Islet of Langerhans (tissue), 1 donor: ENCODE measurements around the gene FAF2.
"Not testable (repeated sequence)": the region's sequence is repeated elsewhere in the genome, so short reads cannot be mapped to it uniquely, and the experiment has no call there.

Source experiments
- FAIRE-seq: peaks from one replicate; lab custom pipeline; 2011; peaks lifted over from hg19 to GRCh38; lab: Jason Lieb, UNC

Gene FAF2

GRCh38 chr5:176458904-176459561 is 10.8 kb downstream of the FAF2 start:
- no peak for FAIRE-seq

- FAIRE-seq = no peak
Observed at GRCh38 chr5:176461349-176461748, 13.2 kb downstream of the FAF2 start.

GRCh38 chr5:176463113-176463764 is 15.1 kb downstream of the FAF2 start:
- FAIRE-seq = no peak

- no peak for FAIRE-seq
Observed at GRCh38 chr5:176466245-176466871, 18.2 kb downstream of the FAF2 start.

GRCh38 chr5:176469296-176469695 is 21.1 kb downstream of the FAF2 start:
- FAIRE-seq = no peak

GRCh38 chr5:176470539-176470938 is 22.4 kb downstream of the FAF2 start:
- FAIRE-seq = no peak

GRCh38 chr5:176471098-176471497 is 22.9 kb downstream of the FAF2 start:
- FAIRE-seq = no peak

GRCh38 chr5:176473335-176474006 is 25.3 kb downstream of the FAF2 start:
- FAIRE-seq = no peak

GRCh38 chr5:176474476-176474875 is 26.3 kb downstream of the FAF2 start:
- FAIRE-seq = no peak

- FAIRE-seq = no peak
Observed at GRCh38 chr5:176481711-176482110, 33.5 kb downstream of the FAF2 start.

- FAIRE-seq = no peak
Observed at GRCh38 chr5:176485176-176485575, 37.0 kb downstream of the FAF2 start.

GRCh38 chr5:176486189-176486757 is 38.1 kb downstream of the FAF2 start:
- FAIRE-seq = no peak

- FAIRE-seq = not testable (repeated sequence)
Observed at GRCh38 chr5:176487160-176487559, 39.0 kb downstream of the FAF2 start.

- no peak for FAIRE-seq
Observed at GRCh38 chr5:176489077-176489476, 40.9 kb downstream of the FAF2 start.

- no peak for FAIRE-seq
Observed at GRCh38 chr5:176490301-176490700, 42.1 kb downstream of the FAF2 start.

GRCh38 chr5:176491101-176491502 is 42.9 kb downstream of the FAF2 start:
- no peak for FAIRE-seq

GRCh38 chr5:176491901-176492300 is 43.7 kb downstream of the FAF2 start:
- no peak for FAIRE-seq

- FAIRE-seq = no peak
Observed at GRCh38 chr5:176492431-176492830, 44.2 kb downstream of the FAF2 start.

- no peak for FAIRE-seq
Observed at GRCh38 chr5:176497852-176498251, 49.7 kb downstream of the FAF2 start.

- no peak for FAIRE-seq
Observed at GRCh38 chr5:176499273-176499672, 51.1 kb downstream of the FAF2 start.

GRCh38 chr5:176500511-176500910 is 52.3 kb downstream of the FAF2 start:
- FAIRE-seq = no peak

- FAIRE-seq = no peak
Observed at GRCh38 chr5:176501333-176501732, 53.1 kb downstream of the FAF2 start.

- FAIRE-seq = no peak
Observed at GRCh38 chr5:176503496-176503895, 55.3 kb downstream of the FAF2 start.
